IPS-NIHi7 (cell line): ENCODE data around the gene NAALADL2.

Experiments used
- DNase-seq: peaks from one replicate; pipeline ENCODE4 v3.0.0; 2012; ENCODE audit warnings: mixed read lengths; ENCODE audit errors: extremely low spot score

Gene NAALADL2

GRCh38 chr3:174859114-174859735 lies at the start of gene NAALADL2:
Gene NAALADL2, plus strand, starts transcription at chr3:174859334.
- DNase-seq, result no peak

GRCh38 chr3:174810254-174810653 lies 48.9 kb upstream of the NAALADL2 start:
- no peak for DNase-seq

- DNase-seq, result no peak
These were observed 46.8 kb upstream of the NAALADL2 start for GRCh38 chr3:174812172-174812862.

- DNase-seq, result no peak
These were observed 43.4 kb upstream of the NAALADL2 start for GRCh38 chr3:174815750-174816149.

GRCh38 chr3:174820885-174821284 lies 38.2 kb upstream of the NAALADL2 start:
- no peak for DNase-seq

- no peak for DNase-seq
These were observed 37.7 kb upstream of the NAALADL2 start for GRCh38 chr3:174821477-174821876.

GRCh38 chr3:174822320-174822719 lies 36.8 kb upstream of the NAALADL2 start:
- DNase-seq, result no peak

- no peak for DNase-seq
These were observed 33.1 kb upstream of the NAALADL2 start for GRCh38 chr3:174826069-174826468.

GRCh38 chr3:174844746-174845145 lies 14.4 kb upstream of the NAALADL2 start:
- peak; percentile 13 for DNase-seq

GRCh38 chr3:174846055-174846454 lies 13.1 kb upstream of the NAALADL2 start:
- no peak for DNase-seq

GRCh38 chr3:174854987-174855386 lies 4.1 kb upstream of the NAALADL2 start:
- DNase-seq, result no peak

GRCh38 chr3:174857301-174857700 lies 1.8 kb upstream of the NAALADL2 start:
- no peak for DNase-seq

GRCh38 chr3:174858353-174858752 lies 781 bp upstream of the NAALADL2 start:
- no peak for DNase-seq

- DNase-seq, result peak; percentile 8
These were observed 622 bp downstream of the NAALADL2 start for GRCh38 chr3:174859756-174860155.

GRCh38 chr3:174862101-174862500 lies 3.0 kb downstream of the NAALADL2 start:
- DNase-seq, result peak; percentile 73

- no peak for DNase-seq
These were observed 3.5 kb downstream of the NAALADL2 start for GRCh38 chr3:174862666-174863065.

GRCh38 chr3:174863488-174863887 lies 4.4 kb downstream of the NAALADL2 start:
- DNase-seq, result no peak

GRCh38 chr3:174869448-174869847 lies 10.3 kb downstream of the NAALADL2 start:
- no peak for DNase-seq

- DNase-seq, result no peak
These were observed 14.9 kb downstream of the NAALADL2 start for GRCh38 chr3:174873832-174874657.

GRCh38 chr3:174882789-174883188 lies 23.7 kb downstream of the NAALADL2 start:
- no peak for DNase-seq

- DNase-seq, result no peak
These were observed 24.9 kb downstream of the NAALADL2 start for GRCh38 chr3:174883881-174884675.
